HG03066 (cell line): ENCODE results near the gene MX2.
"Not testable (repeated sequence)": the region's sequence is repeated elsewhere in the genome, so short reads cannot be mapped to it uniquely, and the experiment has no call there.

Source experiments
- ATAC-seq: cut with Tn5 transposase; IDR thresholded peaks from one replicate; pipeline ENCODE4 v1.9.1; 2021; ENCODE audit warnings: low read depth; ENCODE audit not compliant: unreplicated experiment

The MX2 gene

GRCh38 chr21:41337515-41337914, 24.3 kb upstream of the MX2 start:
- ATAC-seq, result no peak

- no peak for ATAC-seq
Measured at GRCh38 chr21:41338455-41338854, 23.4 kb upstream of the MX2 start.

- no peak for ATAC-seq
Measured at GRCh38 chr21:41342035-41342434, 19.8 kb upstream of the MX2 start.

- no peak for ATAC-seq
Measured at GRCh38 chr21:41344146-41344545, 17.7 kb upstream of the MX2 start.

GRCh38 chr21:41345356-41345755, 16.5 kb upstream of the MX2 start:
- no peak for ATAC-seq

GRCh38 chr21:41345934-41346685, 15.7 kb upstream of the MX2 start:
- ATAC-seq, result no peak

GRCh38 chr21:41346758-41347157, 15.1 kb upstream of the MX2 start:
- no peak for ATAC-seq

- no peak for ATAC-seq
Measured at GRCh38 chr21:41348434-41348833, 13.4 kb upstream of the MX2 start.

- ATAC-seq, result no peak
Measured at GRCh38 chr21:41349126-41349525, 12.7 kb upstream of the MX2 start.

GRCh38 chr21:41349619-41350390, 12.0 kb upstream of the MX2 start:
- ATAC-seq, result no peak

GRCh38 chr21:41350436-41351155, 11.2 kb upstream of the MX2 start:
- no peak for ATAC-seq

GRCh38 chr21:41357546-41357945, 4.3 kb upstream of the MX2 start:
- no peak for ATAC-seq

- no peak for ATAC-seq
Measured at GRCh38 chr21:41358193-41359166, 3.3 kb upstream of the MX2 start.

GRCh38 chr21:41359286-41359685, 2.5 kb upstream of the MX2 start:
- no peak for ATAC-seq

GRCh38 chr21:41359754-41360071, 2.1 kb upstream of the MX2 start:
- not testable (repeated sequence) for ATAC-seq

GRCh38 chr21:41360072-41360821, 1.6 kb upstream of the MX2 start:
- no peak for ATAC-seq

GRCh38 chr21:41361053-41361785, 608 bp upstream of the MX2 start:
- no peak for ATAC-seq

GRCh38 chr21:41362605-41363369, 960 bp downstream of the MX2 start:
- ATAC-seq, result no peak
